ENCODE results near the gene FOXF2. TPM values are rescaled to one million over a fixed set of nuclear protein-coding genes. Genes with fewer than 3 reads are reported as not detected.

The FOXF2 gene
- total and polyA plus RNA-seq, 2 experiments from 2014 or later: not detected

- TF ChIP-seq, protein P1, sequence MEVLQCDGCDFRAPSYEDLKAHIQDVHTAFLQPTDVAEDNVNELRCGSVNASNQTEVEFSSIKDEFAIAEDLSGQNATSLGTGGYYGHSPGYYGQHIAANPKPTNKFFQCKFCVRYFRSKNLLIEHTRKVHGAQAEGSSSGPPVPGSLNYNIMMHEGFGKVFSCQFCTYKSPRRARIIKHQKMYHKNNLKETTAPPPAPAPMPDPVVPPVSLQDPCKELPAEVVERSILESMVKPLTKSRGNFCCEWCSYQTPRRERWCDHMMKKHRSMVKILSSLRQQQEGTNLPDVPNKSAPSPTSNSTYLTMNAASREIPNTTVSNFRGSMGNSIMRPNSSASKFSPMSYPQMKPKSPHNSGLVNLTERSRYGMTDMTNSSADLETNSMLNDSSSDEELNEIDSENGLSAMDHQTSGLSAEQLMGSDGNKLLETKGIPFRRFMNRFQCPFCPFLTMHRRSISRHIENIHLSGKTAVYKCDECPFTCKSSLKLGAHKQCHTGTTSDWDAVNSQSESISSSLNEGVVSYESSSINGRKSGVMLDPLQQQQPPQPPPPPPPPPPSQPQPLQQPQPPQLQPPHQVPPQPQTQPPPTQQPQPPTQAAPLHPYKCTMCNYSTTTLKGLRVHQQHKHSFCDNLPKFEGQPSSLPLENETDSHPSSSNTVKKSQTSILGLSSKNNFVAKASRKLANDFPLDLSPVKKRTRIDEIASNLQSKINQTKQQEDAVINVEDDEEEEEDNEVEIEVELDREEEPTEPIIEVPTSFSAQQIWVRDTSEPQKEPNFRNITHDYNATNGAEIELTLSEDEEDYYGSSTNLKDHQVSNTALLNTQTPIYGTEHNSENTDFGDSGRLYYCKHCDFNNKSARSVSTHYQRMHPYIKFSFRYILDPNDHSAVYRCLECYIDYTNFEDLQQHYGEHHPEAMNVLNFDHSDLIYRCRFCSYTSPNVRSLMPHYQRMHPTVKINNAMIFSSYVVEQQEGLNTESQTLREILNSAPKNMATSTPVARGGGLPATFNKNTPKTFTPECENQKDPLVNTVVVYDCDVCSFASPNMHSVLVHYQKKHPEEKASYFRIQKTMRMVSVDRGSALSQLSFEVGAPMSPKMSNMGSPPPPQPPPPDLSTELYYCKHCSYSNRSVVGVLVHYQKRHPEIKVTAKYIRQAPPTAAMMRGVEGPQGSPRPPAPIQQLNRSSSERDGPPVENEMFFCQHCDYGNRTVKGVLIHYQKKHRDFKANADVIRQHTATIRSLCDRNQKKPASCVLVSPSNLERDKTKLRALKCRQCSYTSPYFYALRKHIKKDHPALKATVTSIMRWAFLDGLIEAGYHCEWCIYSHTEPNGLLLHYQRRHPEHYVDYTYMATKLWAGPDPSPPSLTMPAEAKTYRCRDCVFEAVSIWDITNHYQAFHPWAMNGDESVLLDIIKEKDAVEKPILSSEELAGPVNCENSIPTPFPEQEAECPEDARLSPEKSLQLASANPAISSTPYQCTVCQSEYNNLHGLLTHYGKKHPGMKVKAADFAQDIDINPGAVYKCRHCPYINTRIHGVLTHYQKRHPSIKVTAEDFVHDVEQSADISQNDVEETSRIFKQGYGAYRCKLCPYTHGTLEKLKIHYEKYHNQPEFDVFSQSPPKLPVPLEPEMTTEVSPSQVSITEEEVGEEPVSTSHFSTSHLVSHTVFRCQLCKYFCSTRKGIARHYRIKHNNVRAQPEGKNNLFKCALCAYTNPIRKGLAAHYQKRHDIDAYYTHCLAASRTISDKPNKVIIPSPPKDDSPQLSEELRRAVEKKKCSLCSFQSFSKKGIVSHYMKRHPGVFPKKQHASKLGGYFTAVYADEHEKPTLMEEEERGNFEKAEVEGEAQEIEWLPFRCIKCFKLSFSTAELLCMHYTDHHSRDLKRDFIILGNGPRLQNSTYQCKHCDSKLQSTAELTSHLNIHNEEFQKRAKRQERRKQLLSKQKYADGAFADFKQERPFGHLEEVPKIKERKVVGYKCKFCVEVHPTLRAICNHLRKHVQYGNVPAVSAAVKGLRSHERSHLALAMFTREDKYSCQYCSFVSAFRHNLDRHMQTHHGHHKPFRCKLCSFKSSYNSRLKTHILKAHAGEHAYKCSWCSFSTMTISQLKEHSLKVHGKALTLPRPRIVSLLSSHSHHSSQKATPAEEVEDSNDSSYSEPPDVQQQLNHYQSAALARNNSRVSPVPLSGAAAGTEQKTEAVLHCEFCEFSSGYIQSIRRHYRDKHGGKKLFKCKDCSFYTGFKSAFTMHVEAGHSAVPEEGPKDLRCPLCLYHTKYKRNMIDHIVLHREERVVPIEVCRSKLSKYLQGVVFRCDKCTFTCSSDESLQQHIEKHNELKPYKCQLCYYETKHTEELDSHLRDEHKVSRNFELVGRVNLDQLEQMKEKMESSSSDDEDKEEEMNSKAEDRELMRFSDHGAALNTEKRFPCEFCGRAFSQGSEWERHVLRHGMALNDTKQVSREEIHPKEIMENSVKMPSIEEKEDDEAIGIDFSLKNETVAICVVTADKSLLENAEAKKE (CRISPR knock-in tag; IDR thresholded peaks at IDR 0.05): 0 out of 2 replicates have a peak, but pooled peaks have one; percentile 50
- TF ChIP-seq REST (IDR thresholded peaks at IDR 0.05; ENCODE audit: unreplicated experiment) (no peak), ZNF114 (CRISPR knock-in tag; IDR thresholded peaks at IDR 0.05) (no peak; the same call in 1 of the 2 replicates), STAT1 (IDR thresholded peaks at IDR 0.05; ENCODE audit: unreplicated experiment) (no peak), EZH2phosphoT487 (IDR thresholded peaks at IDR 0.05; ENCODE audit: unreplicated experiment) (no peak), ZNF331 (CRISPR knock-in tag; IDR thresholded peaks at IDR 0.05; ENCODE audit: low read depth) (no peak)
- no peaks in the 10 kb centered on the region for H4K20me1 ChIP-seq (replicated peaks; ENCODE audit: insufficient read depth)
- peaks cover 4% of the 10 kb centered on the region; the same call in 1 of the 2 replicates for H3K27me3 ChIP-seq (ENCODE audit: insufficient read depth)
- peaks cover 30% of the 10 kb centered on the region for H3K4me1 Mint-ChIP-seq
- peak overlapping the region; percentile 92 for H2AFZ ChIP-seq
- no peak overlapping the region for H3K27ac ChIP-seq (ENCODE audit: low read depth)
- no peaks in the 10 kb centered on the region for H3K9me3 Mint-ChIP-seq
- H3K4me1 ChIP-seq (ENCODE audit: insufficient read depth): peaks cover 11% of the 10 kb centered on the region
- ATAC-seq (peak; percentile 80), DNase-seq (ENCODE audit: low spot score) (no peak)
- peak overlapping the region; percentile 32; the same call in 1 of the 3 replicates for H3K4me3 Mint-ChIP-seq
- H3F3A ChIP-seq (replicated peaks; ENCODE audit: low read depth): no peaks in the 10 kb centered on the region
- peak overlapping the region; percentile 71 for H3K4me2 ChIP-seq
- no peaks in the 10 kb centered on the region for H3K36me3 Mint-ChIP-seq (ENCODE audit: low read depth)
- no peak overlapping the region for H3K4me3 ChIP-seq
- H3K9me2 ChIP-seq (ENCODE audit: insufficient read depth): no peaks in the 10 kb centered on the region
- H3K27me3 Mint-ChIP-seq (ENCODE audit: insufficient read depth, low read depth, poor library complexity): peaks cover 11% of the 10 kb centered on the region
- H3K27ac Mint-ChIP-seq: no peak overlapping the region
- H3K36me3 ChIP-seq (ENCODE audit: insufficient read depth): no peaks in the 10 kb centered on the region
- H3K79me2 ChIP-seq (replicated peaks; ENCODE audit: insufficient read depth): no peaks in the 10 kb centered on the region
Measured at GRCh38 chr6:1409774-1410465, 20.5 kb downstream of the FOXF2 start.

Measured in GM23338 (cell line).